Neural cell (in vitro differentiated cells): ENCODE results near the gene DYRK3. TPM values are rescaled to one million over a fixed set of nuclear protein-coding genes. Genes with fewer than 3 reads are reported as not detected.

Source experiments
- H2AFZ ChIP-seq: fragments of 200-600, 300-800 bp; sonication (generic), shearing (Covaris generic); 2 replicates; pipeline ENCODE4 v1.6.0; 2014; ENCODE audit warnings: low read depth, mild to moderate bottlenecking, antibody characterized with exemption, low read length, moderate library complexity
- H3F3A ChIP-seq: fragments of 200-600 bp; shearing (Covaris generic); 2 replicates; pipeline ENCODE4 v1.6.1; 2016; ENCODE audit warnings: mild to moderate bottlenecking, moderate library complexity, mixed read lengths, antibody characterized with exemption, low read length; ENCODE audit not compliant: insufficient read depth, poor library complexity, severe bottlenecking
- H3K27ac ChIP-seq: fragments of 200-600, 300-800 bp; sonication (generic), shearing (Covaris generic); 2 replicates; pipeline ENCODE4 v1.5.1; 2014; ENCODE audit warnings: mild to moderate bottlenecking, low read length, moderate library complexity
- H3K27me3 ChIP-seq: fragments of 300-800, 200-600 bp; sonication (generic), shearing (Covaris generic); 2 replicates; pipeline ENCODE4 v1.6.0; 2014; ENCODE audit warnings: mild to moderate bottlenecking, low read depth, low read length, moderate library complexity; ENCODE audit not compliant: insufficient read depth
- H3K36me3 ChIP-seq: fragments of 300-800, 200-600 bp; sonication (generic), shearing (Covaris generic); 2 replicates; pipeline ENCODE4 v1.5.1; 2014; ENCODE audit warnings: mild to moderate bottlenecking, antibody characterized with exemption, low read length, moderate library complexity; ENCODE audit not compliant: insufficient read depth
- H3K4me2 ChIP-seq: fragments of 300-800, 200-600 bp; sonication (generic), shearing (Covaris generic); 2 replicates; pipeline ENCODE4 v1.6.0; 2014; ENCODE audit warnings: mild to moderate bottlenecking, low read length
- H3K4me3 ChIP-seq: fragments of 300-800, 200-600 bp; sonication (generic), shearing (Covaris generic); 2 replicates; pipeline ENCODE4 v1.5.1; 2014; ENCODE audit warnings: mild to moderate bottlenecking, low read length, moderate library complexity
- H3K79me2 ChIP-seq: fragments of 200-600 bp; shearing (Covaris generic); replicated peaks from 2 replicates; pipeline ENCODE4 v1.6.0; 2014; ENCODE audit warnings: mild to moderate bottlenecking, low read length, moderate library complexity; ENCODE audit not compliant: insufficient read depth
- H3K9ac ChIP-seq: fragments of 300-800, 200-600 bp; sonication (generic), shearing (Covaris generic); 2 replicates; pipeline ENCODE4 v1.6.1; 2016; ENCODE audit warnings: mild to moderate bottlenecking, low read length, mixed read lengths
- H3K9me2 ChIP-seq: fragments of 200-600 bp; shearing (Covaris generic); 2 replicates; pipeline ENCODE4 v1.6.1; 2016; ENCODE audit warnings: mild to moderate bottlenecking, low read length, mixed read lengths; ENCODE audit not compliant: insufficient read depth
- H3K9me3 ChIP-seq: fragments of 200-600, 300-800 bp; sonication (generic), shearing (Covaris generic); 2 replicates; pipeline ENCODE4 v1.6.1; 2016; ENCODE audit warnings: mild to moderate bottlenecking, mixed run types, low read length, moderate library complexity, mixed read lengths
- H4K20me1 ChIP-seq: fragments of 200-600 bp; shearing (Covaris generic); 2 replicates; pipeline ENCODE4 v1.6.1; 2016; ENCODE audit warnings: mild to moderate bottlenecking, mixed run types; ENCODE audit not compliant: insufficient read depth
- EP300 ChIP-seq: fragments of 450-650 bp; conservative IDR thresholded peaks from 2 replicates; pipeline ENCODE4 v1.6.1; 2014; ENCODE audit warnings: antibody characterized with exemption, mild to moderate bottlenecking, moderate library complexity; ENCODE audit not compliant: poor library complexity, severe bottlenecking
- EZH2 ChIP-seq: fragments of 200-600, 300-800 bp; shearing (Covaris generic), sonication (generic); IDR thresholded peaks from 2 replicates; pipeline ENCODE4 v1.6.1; 2014; ENCODE audit warnings: antibody characterized with exemption, low read length, borderline replicate concordance, mild to moderate bottlenecking; ENCODE audit not compliant: insufficient read depth, poor library complexity, severe bottlenecking
- MXI1 ChIP-seq: fragments of 450-650 bp; conservative IDR thresholded peaks from 2 replicates; pipeline ENCODE4 v1.6.1; 2014; ENCODE audit warnings: antibody characterized with exemption, mild to moderate bottlenecking; ENCODE audit not compliant: poor library complexity, severe bottlenecking
- POLR2AphosphoS5 ChIP-seq: IDR thresholded peaks from 2 replicates; pipeline ENCODE4 v1.6.1; 2012
- RAD21 ChIP-seq: fragments of 450-650 bp; conservative IDR thresholded peaks from 2 replicates; pipeline ENCODE4 v1.6.1; 2014; ENCODE audit warnings: antibody characterized with exemption, mild to moderate bottlenecking, moderate library complexity
- SMC3 ChIP-seq: fragments of 450-650 bp; conservative IDR thresholded peaks from 2 replicates; pipeline ENCODE4 v1.6.1; 2014; ENCODE audit warnings: antibody characterized with exemption, mild to moderate bottlenecking, moderate library complexity; ENCODE audit not compliant: poor library complexity
- TAF1 ChIP-seq: IDR thresholded peaks from 2 replicates; pipeline ENCODE4 v1.6.1; 2012; ENCODE audit warnings: low read depth
- polyA plus RNA-seq: library from polyadenylated mRNA; depleted of rRNA; stranded (reverse); fragments of >200 nt; gene quantifications from 2 replicates; pipeline ENCODE4 v1.2.3, GENCODE V29; 2014
- TF ChIP-seq, protein P1 (sequence below): IDR thresholded peaks from 2 replicates; pipeline ENCODE4 v1.6.1; 2012; ENCODE audit warnings: borderline replicate concordance
- TF ChIP-seq, protein P2 (sequence below): fragments of 450-650 bp; IDR thresholded peaks from 2 replicates; pipeline ENCODE4 v1.5.1; 2014; ENCODE audit warnings: antibody characterized with exemption, mild to moderate bottlenecking, moderate library complexity; ENCODE audit not compliant: poor library complexity, severe bottlenecking

The DYRK3 gene
- polyA plus RNA-seq, 1 donor from 2014 or later: 7.5 TPM

DNA sequence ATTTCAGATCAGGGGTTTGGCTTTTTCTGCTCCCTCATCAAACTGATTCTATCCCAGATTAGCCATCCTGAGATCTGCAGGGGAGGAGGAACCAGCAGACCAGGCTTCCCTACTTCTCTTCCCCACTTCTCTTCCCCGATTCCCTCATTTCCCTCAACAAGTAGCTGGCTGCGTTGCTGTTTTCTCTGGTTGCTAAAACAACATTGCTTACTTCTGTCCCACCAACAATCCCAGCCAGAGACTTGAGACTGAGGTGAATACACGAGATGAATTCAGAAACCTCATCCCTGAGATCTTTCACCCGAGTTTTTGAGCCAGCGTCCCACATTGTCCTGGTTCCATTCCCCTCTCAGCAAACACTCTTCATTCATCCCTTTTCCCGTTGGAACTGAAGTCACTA lies 22.4 kb downstream of the DYRK3 start:
- Histone ChIP-seq H3K4me3 (no peak overlapping the region), H3F3A (no peaks in the 10 kb centered on the region)

DNA sequence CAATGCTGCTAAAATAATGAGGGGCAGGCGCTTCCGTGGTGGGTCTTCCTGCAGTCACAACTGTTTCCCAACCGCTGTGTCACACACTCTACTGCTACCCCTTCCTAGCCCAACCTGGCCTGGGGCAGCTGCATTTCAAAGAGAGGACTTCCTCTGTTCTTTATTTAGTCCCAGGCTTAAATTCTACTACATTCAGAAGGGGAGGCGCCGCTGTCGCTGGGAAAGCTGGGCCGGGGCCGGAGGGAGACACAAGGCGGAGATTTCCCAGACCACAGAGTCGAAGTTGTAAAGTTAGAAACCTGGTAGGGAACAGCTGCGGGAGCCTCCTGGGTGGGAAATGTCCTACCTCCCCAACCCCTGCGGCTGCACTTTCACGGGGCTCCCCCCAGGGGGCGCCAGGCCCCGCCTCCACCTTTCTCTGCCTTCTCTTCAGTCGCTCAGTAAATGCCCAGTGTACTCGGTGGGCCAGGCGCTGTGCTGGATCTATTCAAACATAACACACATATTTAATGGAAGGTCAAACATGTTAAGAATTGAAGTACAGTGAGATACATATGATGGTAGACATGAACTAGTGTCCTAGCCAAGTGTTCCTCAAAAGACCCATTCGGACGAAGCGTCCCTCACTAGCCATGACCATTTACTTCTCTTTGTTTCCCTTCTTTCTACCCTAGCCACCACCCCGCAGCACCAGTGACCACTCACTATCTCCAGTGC lies 23.1 kb downstream of the DYRK3 start:
- H3K9ac ChIP-seq: no peak overlapping the region
- peaks cover under 1% of the 10 kb centered on the region for H3K27me3 ChIP-seq
- H2AFZ ChIP-seq: no peak overlapping the region
- H3K36me3 ChIP-seq: no peaks in the 10 kb centered on the region
- H3K27ac ChIP-seq: no peak overlapping the region
- no peak overlapping the region for H3K4me3 ChIP-seq
- H3K9me2 ChIP-seq: no peaks in the 10 kb centered on the region
- no peak overlapping the region for H3K4me2 ChIP-seq
- no peaks in the 10 kb centered on the region for H3K9me3 ChIP-seq
- TF ChIP-seq EP300 (no peak), RAD21 (no peak), EZH2 (no peak)
- no peaks in the 10 kb centered on the region for H3K79me2 ChIP-seq
- no peaks in the 10 kb centered on the region for H4K20me1 ChIP-seq
- H3F3A ChIP-seq: no peaks in the 10 kb centered on the region

More for the DNA sequence above, 22.4 kb downstream of the DYRK3 start:
- no peak overlapping the region for H3K9ac ChIP-seq
- H3K27ac ChIP-seq: no peak overlapping the region
- H4K20me1 ChIP-seq: no peaks in the 10 kb centered on the region
- H3K4me2 ChIP-seq: no peak overlapping the region
- no peaks in the 10 kb centered on the region for H3K79me2 ChIP-seq
- H3K9me2 ChIP-seq: no peaks in the 10 kb centered on the region
- no peaks in the 10 kb centered on the region for H3K36me3 ChIP-seq
- no peak overlapping the region for H2AFZ ChIP-seq
- TF ChIP-seq EZH2: no peak
- no peak for TF ChIP-seq RAD21
- TF ChIP-seq MXI1: no peak
- TF ChIP-seq SMC3: no peak
- TF ChIP-seq TAF1: no peak
- TF ChIP-seq EP300: no peak
- TF ChIP-seq, protein P1, sequence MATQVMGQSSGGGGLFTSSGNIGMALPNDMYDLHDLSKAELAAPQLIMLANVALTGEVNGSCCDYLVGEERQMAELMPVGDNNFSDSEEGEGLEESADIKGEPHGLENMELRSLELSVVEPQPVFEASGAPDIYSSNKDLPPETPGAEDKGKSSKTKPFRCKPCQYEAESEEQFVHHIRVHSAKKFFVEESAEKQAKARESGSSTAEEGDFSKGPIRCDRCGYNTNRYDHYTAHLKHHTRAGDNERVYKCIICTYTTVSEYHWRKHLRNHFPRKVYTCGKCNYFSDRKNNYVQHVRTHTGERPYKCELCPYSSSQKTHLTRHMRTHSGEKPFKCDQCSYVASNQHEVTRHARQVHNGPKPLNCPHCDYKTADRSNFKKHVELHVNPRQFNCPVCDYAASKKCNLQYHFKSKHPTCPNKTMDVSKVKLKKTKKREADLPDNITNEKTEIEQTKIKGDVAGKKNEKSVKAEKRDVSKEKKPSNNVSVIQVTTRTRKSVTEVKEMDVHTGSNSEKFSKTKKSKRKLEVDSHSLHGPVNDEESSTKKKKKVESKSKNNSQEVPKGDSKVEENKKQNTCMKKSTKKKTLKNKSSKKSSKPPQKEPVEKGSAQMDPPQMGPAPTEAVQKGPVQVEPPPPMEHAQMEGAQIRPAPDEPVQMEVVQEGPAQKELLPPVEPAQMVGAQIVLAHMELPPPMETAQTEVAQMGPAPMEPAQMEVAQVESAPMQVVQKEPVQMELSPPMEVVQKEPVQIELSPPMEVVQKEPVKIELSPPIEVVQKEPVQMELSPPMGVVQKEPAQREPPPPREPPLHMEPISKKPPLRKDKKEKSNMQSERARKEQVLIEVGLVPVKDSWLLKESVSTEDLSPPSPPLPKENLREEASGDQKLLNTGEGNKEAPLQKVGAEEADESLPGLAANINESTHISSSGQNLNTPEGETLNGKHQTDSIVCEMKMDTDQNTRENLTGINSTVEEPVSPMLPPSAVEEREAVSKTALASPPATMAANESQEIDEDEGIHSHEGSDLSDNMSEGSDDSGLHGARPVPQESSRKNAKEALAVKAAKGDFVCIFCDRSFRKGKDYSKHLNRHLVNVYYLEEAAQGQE: no peak
- TF ChIP-seq, protein P2, sequence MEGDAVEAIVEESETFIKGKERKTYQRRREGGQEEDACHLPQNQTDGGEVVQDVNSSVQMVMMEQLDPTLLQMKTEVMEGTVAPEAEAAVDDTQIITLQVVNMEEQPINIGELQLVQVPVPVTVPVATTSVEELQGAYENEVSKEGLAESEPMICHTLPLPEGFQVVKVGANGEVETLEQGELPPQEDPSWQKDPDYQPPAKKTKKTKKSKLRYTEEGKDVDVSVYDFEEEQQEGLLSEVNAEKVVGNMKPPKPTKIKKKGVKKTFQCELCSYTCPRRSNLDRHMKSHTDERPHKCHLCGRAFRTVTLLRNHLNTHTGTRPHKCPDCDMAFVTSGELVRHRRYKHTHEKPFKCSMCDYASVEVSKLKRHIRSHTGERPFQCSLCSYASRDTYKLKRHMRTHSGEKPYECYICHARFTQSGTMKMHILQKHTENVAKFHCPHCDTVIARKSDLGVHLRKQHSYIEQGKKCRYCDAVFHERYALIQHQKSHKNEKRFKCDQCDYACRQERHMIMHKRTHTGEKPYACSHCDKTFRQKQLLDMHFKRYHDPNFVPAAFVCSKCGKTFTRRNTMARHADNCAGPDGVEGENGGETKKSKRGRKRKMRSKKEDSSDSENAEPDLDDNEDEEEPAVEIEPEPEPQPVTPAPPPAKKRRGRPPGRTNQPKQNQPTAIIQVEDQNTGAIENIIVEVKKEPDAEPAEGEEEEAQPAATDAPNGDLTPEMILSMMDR: no peak
- TF ChIP-seq POLR2AphosphoS5: no peak
- H3K9me3 ChIP-seq: no peaks in the 10 kb centered on the region
- H3K27me3 ChIP-seq: no peaks in the 10 kb centered on the region
